ENCODE data around the gene DYNC2I2.
A peak's percentile ranks its signal among the peaks of the same experiment; 100 is the strongest.

DYNC2I2 gene

DNA sequence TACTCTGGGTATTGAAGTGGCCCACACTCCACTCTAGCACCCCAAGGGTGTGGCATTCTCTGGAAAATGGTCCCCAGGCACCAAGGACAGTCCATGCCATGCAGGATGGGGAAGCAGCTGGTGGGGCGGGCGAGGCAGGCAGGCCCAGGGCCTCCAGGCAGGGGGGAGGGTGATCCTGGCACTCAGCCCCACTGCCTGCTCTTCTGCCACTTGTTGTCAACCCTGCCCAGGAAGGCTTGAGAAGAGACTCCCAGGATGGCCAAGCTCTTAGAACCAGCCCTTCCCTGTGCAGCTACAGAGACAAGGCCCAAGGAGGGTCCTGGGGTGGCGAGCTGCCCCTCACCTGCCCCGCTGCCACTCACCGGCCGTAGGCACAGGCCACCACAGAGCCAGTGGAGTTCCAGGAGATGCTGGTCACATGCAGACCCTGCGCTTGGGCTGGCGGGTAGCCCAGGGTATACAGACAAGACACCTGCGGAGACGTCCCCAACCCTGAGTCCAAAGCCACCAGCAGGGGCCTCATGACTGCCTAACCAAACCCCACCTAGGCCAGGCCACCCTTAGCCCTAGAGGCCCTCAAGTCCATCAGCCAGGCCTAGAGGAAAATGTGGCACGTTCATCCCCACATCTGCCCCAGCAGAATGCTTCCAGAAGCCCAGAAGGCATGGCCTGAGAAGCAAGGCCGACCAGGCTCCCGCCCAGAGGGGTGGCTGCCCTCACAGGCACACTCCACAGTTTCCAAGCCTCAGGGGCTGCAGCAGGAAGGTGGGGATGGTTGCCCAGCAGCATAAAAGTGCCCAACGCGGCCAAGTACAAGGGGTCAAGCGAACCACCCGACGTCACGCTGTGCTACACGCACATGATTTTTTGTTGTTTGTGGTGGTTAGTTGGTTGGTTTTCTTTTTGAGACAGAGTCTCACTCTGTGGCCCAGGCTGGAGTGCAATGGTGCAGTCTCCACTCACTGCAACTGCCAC, 19.8 kb downstream of the DYNC2I2 start:
- ATAC-seq (ENCODE audit: low read depth) (no peak), DNase-seq (ENCODE audit: low spot score) (no peak)
- H3K27ac ChIP-seq (ENCODE audit: poor library complexity, severe bottlenecking), result peak overlapping the region; percentile 96
- no peaks in the 10 kb centered on the region for H3K27me3 ChIP-seq (ENCODE audit: insufficient read depth, poor library complexity, severe bottlenecking)
- H3K36me3 ChIP-seq (ENCODE audit: low read depth), result peaks cover 43% of the 10 kb centered on the region
- TF ChIP-seq, protein P1, sequence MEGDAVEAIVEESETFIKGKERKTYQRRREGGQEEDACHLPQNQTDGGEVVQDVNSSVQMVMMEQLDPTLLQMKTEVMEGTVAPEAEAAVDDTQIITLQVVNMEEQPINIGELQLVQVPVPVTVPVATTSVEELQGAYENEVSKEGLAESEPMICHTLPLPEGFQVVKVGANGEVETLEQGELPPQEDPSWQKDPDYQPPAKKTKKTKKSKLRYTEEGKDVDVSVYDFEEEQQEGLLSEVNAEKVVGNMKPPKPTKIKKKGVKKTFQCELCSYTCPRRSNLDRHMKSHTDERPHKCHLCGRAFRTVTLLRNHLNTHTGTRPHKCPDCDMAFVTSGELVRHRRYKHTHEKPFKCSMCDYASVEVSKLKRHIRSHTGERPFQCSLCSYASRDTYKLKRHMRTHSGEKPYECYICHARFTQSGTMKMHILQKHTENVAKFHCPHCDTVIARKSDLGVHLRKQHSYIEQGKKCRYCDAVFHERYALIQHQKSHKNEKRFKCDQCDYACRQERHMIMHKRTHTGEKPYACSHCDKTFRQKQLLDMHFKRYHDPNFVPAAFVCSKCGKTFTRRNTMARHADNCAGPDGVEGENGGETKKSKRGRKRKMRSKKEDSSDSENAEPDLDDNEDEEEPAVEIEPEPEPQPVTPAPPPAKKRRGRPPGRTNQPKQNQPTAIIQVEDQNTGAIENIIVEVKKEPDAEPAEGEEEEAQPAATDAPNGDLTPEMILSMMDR (IDR thresholded peaks at IDR 0.05; ENCODE audit: poor library complexity, severe bottlenecking), result no peak
- no peak overlapping the region for H3K4me3 ChIP-seq (ENCODE audit: severe bottlenecking)
- peaks cover 18% of the 10 kb centered on the region for H3K4me1 ChIP-seq (ENCODE audit: insufficient read depth, poor library complexity, severe bottlenecking)
- no peaks in the 10 kb centered on the region for H3K9me3 ChIP-seq (ENCODE audit: severe bottlenecking)

DNA sequence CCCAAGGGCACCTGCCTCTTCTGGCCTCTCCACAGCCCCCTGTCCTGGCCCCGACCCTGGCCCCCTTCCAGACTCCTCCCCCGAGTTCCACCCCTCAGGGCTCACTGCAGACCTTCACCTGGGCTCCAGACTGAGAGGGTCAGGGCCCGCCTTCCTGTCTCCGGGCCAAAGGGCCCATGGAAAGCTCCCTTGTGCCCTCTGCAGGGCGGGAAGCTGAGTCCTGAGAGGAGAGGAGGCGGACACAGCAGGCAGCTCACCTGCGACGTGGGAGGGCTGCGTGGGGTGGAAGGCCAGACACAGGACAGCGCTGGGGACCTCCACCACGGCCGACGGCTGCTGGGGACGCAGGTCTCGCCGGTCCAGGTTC, 20.6 kb downstream of the DYNC2I2 start:
- peak; percentile 64 for ATAC-seq (ENCODE audit: low read depth)
- H3K27me3 ChIP-seq (ENCODE audit: insufficient read depth, poor library complexity, severe bottlenecking), result no peaks in the 10 kb centered on the region
- H3K4me3 ChIP-seq (ENCODE audit: severe bottlenecking), result peak overlapping the region; percentile 6
- H3K9me3 ChIP-seq (ENCODE audit: severe bottlenecking), result no peaks in the 10 kb centered on the region
- peak overlapping the region; percentile 96 for H3K27ac ChIP-seq (ENCODE audit: poor library complexity, severe bottlenecking)
- peaks cover 18% of the 10 kb centered on the region for H3K4me1 ChIP-seq (ENCODE audit: insufficient read depth, poor library complexity, severe bottlenecking)
- peaks cover 48% of the 10 kb centered on the region for H3K36me3 ChIP-seq (ENCODE audit: low read depth)
- peak; percentile 82 for DNase-seq (ENCODE audit: low spot score)
- TF ChIP-seq, protein P1 (IDR thresholded peaks at IDR 0.05; ENCODE audit: poor library complexity, severe bottlenecking), result peak; percentile 0

DNA sequence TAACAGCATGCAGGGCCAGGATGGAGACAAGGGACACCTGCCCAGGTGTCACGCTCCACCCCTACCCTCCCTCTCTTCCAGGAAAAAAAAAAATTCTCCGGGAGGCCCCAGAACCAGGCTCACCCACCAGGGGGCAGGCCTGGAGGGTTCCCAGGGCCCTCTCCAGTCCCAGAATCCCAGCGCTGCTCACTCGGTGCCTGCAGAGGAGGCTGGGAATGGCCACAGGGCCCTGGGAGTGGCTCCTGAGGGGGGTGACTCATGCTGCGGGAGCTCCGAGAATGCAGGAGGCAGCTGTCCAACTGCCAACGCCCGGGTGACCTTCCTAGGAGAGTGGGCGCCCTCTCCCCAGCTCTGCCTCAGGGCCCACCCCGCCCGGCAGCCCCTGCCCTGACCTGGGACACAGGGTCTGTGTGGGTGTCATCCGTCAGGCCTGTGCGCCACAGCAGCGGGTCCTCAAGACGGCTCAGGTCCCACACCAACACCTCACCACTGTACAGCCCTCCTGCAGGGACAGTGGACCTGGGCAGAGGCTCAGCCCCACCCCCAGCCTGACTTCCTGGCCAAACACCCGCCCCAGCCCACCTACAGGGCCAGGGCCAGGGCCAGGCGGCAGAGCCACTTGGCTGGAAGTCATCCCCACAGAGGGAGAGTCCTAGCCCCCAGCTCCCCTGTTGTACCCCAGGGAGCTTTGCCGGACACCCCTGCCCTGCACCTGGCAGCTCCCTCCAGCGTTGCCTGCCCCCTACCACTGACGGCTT, 21.2 kb downstream of the DYNC2I2 start:
- Histone ChIP-seq H3K36me3 (ENCODE audit: low read depth) (peaks cover 52% of the 10 kb centered on the region), H3K27me3 (ENCODE audit: insufficient read depth, poor library complexity, severe bottlenecking) (no peaks in the 10 kb centered on the region), H3K27ac (ENCODE audit: poor library complexity, severe bottlenecking) (peak overlapping the region; percentile 96), H3K4me3 (ENCODE audit: severe bottlenecking) (peak overlapping the region; percentile 6), H3K9me3 (ENCODE audit: severe bottlenecking) (no peaks in the 10 kb centered on the region), H3K4me1 (ENCODE audit: insufficient read depth, poor library complexity, severe bottlenecking) (peaks cover 18% of the 10 kb centered on the region)
- TF ChIP-seq, protein P1 (IDR thresholded peaks at IDR 0.05; ENCODE audit: poor library complexity, severe bottlenecking), result peak; percentile 88
- ATAC-seq (ENCODE audit: low read depth) (peak; percentile 88), DNase-seq (ENCODE audit: low spot score) (peak; percentile 99)

DNA sequence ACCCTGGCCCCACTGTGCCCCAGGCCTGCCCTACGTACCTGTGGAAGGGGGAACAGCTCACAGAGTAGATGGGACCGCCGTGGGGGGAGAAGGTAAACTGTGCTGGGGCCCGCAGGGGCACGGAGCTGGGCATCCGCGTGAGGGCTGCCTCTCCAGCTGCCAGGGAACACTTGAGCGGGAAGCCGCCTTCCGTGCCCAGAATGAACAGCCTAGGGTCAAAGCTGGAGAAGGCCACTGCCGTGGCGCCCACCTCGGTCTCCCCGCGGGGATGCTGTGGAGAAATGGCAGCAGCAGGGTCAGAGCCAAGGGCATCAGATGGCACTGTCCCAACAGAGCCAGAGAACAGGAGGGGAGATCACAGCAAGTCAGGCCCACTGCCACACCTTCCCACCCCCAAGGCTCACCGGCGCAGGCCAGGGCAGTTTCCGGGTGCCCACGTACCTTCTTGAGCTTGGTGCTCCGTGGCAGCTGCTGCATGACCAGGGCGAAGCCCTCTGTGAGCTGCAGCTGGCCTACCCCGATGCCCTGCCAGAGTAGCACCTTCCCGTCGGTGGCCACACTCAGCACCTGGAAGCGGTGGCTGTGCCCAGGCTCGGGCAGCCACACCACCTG, 21.9 kb downstream of the DYNC2I2 start:
- H3K4me3 ChIP-seq (ENCODE audit: severe bottlenecking), result no peak overlapping the region
- no peak for DNase-seq (ENCODE audit: low spot score)
- ATAC-seq (ENCODE audit: low read depth), result no peak; the same call in 2 of the 3 replicates
- H3K27me3 ChIP-seq (ENCODE audit: insufficient read depth, poor library complexity, severe bottlenecking), result no peaks in the 10 kb centered on the region
- H3K36me3 ChIP-seq (ENCODE audit: low read depth), result peaks cover 53% of the 10 kb centered on the region
- no peaks in the 10 kb centered on the region for H3K9me3 ChIP-seq (ENCODE audit: severe bottlenecking)
- TF ChIP-seq, protein P1 (IDR thresholded peaks at IDR 0.05; ENCODE audit: poor library complexity, severe bottlenecking), result no peak
- H3K27ac ChIP-seq (ENCODE audit: poor library complexity, severe bottlenecking), result peak overlapping the region; percentile 96
- H3K4me1 ChIP-seq (ENCODE audit: insufficient read depth, poor library complexity, severe bottlenecking), result peaks cover 18% of the 10 kb centered on the region
